Measurements from ENCODE around the gene DMKN. TPM values are rescaled to one million over a fixed set of nuclear protein-coding genes. Genes with fewer than 3 reads are reported as not detected.

Gene DMKN
- total and polyA plus RNA-seq, 2 of the 8 experiments (the other 6 are each of a cell fraction or from before 2014, with no cell fraction given), result 290 to 330 TPM

DNA sequence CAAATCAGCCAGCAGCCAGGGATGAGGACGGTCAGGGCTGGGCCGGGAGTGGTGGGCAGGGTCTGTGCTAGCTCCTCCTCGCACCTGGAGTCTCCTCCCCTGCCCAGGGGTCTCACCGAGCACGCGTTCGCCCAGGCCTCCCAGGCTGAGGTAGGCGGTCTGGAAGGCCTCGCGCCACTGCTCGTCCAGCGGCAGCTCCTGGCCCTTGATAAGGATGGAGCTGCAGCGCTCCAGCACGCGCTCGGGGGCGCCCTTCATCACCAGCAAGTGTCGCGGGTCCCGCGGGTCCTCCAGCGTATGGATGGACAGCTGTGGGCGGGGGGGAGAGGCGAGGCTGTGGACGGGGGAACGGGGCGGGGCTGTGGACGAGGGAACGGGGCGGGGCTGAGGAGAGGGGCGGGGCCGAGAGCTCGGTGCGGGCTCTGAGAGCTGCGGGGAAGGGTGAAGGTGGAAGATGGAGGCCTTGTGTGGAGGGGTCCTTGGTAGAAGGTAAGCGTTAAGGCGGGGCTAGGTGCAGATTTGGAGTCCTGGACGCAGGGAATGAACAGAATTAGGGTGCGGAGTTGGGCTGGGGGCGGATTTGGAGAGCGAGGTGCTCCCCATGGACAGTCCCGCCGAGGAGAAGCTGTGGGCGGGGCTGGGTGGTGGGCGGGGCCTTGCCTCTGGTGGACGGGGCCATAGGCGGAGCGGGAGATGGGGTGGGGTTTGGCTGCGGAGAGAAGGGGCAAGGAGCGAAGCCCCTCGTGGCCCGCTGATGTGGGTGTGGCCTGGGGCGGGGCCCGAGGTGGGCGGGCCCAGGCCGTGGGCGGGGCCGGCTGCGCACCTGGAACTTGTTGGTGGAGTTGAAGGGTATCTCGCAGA lies 44.3 kb upstream of the DMKN start (continued):
- TF ChIP-seq, protein P1, sequence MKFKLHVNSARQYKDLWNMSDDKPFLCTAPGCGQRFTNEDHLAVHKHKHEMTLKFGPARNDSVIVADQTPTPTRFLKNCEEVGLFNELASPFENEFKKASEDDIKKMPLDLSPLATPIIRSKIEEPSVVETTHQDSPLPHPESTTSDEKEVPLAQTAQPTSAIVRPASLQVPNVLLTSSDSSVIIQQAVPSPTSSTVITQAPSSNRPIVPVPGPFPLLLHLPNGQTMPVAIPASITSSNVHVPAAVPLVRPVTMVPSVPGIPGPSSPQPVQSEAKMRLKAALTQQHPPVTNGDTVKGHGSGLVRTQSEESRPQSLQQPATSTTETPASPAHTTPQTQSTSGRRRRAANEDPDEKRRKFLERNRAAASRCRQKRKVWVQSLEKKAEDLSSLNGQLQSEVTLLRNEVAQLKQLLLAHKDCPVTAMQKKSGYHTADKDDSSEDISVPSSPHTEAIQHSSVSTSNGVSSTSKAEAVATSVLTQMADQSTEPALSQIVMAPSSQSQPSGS (IDR thresholded peaks at IDR 0.05; ENCODE audit: low read length), result no peak
- TF ChIP-seq KDM1A (IDR thresholded peaks at IDR 0.05; ENCODE audit: borderline replicate concordance, low read length), result no peak

Measured in H1 (cell line).